NCI-H524 treated with DMSO at 0.1 percent for 48 hours (cell line): Measurements from ENCODE around the gene RAB3D.

Experiments
- DNase-seq: peaks from one replicate; lab custom pipeline; 2025; lab: John Stamatoyannopoulos, UW

The RAB3D gene

DNA sequence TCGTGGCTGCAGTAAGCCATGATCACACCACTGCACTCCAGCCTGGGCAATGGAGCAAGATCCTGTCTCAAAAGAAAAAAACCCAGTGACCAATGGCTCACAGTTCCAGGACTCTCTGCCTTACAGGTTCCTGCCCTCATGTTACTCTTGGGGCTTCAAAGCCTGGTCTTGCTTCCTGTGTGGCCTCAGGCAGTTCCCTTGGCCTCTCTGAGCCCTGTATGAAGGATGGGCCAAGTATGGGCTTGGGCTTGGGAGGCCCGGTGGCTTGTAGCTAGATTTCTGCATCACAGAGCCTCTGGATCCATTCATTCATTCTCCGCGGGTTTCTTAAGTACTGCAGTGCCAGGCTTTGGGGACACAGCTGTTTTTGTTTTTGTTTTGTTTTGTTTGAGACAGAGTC lies 44.3 kb downstream of the RAB3D start:
- no peak for DNase-seq

DNA sequence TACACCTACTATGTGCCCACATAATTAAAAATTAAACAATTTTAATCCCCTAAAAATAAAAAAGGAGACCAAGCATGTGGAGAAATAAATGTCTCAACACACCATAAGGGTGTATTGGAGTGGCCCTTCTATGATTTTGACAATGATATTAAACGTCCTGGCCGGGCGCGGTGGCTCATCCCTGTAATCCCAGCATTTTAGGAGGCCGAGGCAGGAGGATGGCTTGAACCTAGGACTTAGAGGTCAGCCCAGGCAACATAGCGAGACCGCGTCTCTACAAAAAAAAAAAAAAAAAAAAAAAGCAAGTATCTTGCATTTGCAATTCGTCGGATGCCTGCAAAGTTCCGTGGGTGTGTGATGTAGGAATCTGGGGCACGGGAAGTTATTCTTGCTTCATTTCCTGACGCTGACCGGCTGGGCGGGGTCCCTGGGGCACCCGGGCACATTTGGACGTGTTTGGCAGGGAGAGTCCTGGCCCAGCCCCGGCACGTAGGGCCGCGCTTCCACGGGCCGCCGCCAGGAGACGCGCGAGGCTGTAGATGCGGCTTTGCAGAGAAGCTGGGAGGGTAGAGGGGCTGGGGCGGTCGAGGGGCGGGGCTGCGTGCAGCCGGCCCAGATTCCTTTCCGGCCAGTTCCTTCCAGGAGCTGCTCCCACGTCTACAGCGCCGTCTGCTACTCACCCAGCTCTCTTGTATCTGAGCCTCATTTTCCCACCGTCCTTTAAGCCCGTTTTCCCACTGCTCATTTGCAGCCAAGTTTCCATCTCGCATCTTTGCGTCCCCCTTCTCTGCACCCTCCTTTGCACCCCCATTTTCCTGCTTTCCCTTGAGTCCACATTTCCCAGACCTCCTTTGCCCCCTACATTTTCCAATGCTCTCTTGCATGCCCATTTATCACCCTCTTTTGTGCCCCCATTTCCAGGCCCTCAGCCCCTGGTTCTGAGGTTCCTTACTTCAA lies 45.7 kb downstream of the RAB3D start:
- peak; percentile 72 for DNase-seq

DNA sequence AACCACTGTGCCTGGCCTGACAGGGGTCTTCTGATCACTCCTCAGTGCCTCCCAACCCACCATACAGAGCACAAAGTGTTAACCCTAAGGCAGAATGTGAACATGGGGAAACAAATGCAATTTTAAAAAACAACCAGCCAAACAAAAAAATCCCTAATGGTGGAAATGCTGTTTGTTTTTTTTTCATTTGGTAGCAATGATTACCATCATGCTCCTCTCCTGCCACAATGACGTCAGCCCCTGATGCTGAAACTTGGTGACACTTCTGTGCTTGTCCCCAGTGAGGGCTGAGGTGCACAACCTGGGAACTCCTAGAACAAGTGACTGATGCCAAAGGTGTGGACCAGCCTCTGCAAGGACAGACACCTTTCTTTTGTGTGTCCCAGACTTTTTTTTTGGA lies 47.5 kb downstream of the RAB3D start:
- DNase-seq = no peak

DNA sequence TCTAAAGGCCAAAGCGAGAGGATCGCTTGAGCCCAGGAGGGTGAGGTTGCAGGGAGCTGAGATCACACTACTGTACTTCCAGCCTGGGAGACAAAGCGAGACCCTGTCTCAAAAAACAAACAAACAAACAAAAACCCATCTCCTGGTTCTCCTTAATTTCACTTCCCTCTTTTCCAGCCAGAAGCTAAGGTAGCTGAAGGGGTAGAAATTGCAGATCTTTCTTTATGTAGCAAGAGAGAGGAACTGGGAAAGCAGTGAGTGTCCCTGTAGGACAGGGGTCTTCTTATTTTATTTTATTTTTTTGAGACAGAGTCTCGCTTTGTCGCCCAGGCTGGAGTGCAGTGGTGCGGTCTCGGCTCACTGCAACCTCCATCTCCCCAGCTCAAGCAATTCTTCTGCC lies 48.0 kb downstream of the RAB3D start:
- no peak for DNase-seq

DNA sequence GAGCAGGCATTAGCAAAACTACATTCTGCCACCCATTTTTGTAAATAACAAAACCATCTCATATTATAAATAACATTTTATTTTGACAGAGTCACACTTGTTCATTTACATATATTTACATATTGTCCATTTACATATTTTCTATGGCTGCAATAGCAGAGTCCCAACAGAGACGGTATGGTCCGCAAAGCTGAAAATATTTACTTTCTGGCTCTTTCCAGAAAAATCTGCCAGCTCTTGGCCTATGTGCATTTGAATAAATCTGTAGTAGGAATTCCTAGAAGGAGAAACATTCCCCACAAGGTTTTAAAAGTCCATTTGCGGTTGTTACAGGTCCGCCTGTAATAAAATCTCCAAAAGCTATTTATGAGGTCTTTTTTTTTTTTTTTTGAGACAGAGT lies 49.2 kb downstream of the RAB3D start:
- no peak for DNase-seq

DNA sequence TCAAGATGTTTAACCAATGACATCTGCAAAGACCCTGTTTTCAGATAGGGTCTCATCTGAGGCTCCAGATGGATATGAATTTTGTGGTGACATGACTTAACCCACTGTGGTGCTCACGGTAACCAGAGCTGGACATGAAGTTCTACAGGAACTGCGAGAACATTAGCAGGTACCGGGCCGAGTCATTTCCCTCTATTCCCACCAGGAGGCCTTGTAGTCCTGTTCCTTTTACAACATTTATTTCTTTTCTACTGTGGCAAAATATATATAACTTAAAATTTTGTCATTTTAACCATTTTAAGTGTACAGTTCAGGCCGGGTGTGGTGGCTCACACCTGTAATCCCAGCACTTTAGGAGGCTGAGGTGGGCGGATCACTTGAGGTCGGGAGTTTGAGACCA lies 51.1 kb downstream of the RAB3D start:
- DNase-seq = no peak

DNA sequence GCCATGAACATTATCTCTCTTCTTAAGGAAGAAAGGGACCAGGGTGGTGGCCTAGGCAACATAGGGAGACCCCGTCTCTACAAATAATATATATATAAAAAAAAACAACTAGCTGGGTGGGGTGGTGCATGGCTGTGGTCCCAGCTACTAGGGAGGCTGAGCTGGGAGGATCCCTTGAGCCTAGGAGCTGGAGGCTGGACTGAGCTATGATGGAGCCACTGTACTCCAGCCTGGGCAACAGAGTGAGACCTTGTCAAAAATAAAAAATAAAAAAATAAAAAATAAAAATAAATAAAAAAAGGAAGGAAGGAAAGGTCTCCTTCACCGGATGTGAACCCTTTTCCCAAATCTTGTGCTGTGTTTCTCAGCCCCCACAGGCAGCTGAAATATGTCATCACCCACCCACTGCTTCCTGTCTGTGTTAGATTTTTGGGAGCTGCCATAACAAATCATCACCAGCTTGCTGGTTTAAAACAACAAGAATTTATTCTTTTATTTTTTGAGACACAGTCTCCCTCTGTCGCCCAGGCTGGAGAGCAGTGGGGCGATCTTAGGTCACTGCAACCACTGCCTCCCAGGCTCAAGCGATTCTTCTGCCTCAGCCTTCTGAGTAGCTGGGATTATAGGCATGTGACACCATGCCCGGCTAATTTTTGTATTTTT lies 53.0 kb downstream of the RAB3D start:
- no peak for DNase-seq

DNA sequence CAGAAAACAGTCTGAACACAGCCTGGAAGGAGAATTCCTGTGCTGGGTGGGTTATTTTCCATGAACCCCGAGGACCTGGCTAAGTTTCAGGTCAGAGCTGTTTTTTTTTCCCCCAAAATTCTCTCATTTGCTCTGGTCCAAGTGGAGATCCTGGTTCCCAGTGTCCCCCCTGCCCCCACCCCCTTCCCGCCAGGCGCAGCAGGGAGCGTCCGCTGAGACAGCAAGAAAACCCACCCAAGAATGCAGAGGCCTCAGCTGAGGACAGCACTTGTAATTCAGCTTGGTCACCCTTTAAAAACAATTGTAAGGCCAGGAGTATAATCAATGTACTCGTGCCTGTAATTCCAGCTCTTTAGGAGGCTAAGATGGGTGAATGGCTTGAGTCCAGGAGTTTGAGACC lies 54.9 kb downstream of the RAB3D start:
- DNase-seq = no peak

DNA sequence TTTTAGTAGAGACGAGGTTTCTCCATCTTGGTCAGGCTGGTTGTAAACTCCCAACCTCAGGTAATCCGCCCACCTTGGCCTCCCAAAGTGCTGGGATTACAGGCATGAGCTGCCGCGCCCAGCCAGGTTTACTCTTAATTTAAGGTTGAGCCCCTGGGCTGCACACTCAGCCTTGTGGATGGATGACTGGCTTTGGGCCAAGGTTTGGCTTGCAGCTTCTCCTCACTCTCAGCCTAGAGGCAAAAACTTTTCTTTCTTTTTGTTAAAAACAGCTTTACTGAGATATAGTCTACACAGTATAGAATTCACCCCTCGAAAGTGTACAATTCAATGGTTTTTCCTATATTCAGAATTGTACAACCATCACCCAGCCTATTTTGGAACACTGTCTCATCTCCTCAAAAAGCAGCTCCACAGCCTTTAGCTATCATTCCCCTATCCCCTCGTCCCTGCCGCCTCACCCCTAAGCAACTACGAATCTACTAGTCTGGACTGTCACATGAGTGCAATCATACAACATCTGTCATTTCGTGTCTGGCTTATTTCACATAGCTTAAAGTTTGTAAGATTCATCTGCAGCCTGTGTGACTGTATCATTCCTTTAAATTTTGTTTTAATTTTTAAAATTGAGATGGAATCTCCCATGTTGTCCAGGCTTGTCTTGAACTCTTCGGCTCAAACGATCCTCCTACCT lies 58.0 kb downstream of the RAB3D start:
- no peak for DNase-seq

DNA sequence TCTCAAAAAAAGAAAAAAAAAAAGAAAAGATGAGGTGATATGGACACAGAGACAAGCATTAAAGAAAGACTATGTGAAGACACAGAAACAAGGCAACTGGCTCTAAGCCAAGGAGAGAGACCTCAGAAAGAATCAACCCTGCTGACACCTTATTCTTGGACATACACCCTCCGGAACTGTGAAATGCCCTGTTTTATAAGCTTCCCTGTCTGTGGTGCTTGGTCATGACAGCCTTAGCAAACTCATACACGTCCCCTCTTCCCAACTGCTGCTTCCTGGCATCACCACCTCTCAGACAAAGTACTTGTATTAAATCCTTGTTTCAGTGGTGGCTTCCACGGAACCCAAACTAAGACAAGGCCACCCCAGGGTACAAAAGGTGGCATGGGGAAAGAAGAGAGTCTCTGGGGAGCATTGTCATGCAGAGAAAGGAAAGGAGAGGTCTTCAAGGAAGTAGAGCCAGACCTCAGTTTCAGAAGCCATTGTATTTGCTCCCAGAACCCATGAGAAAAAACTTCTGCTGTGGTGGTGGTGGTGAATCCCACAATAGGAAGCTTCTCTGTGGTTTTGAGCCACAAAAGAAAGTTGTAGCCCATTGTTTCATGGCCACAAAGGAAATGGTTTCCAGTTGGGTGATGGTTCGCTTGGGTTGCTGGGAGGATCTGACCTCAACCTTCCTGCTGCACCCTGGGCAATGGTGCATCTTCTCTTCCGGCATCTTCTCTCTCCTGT lies 59.8 kb downstream of the RAB3D start:
- DNase-seq = no peak

DNA sequence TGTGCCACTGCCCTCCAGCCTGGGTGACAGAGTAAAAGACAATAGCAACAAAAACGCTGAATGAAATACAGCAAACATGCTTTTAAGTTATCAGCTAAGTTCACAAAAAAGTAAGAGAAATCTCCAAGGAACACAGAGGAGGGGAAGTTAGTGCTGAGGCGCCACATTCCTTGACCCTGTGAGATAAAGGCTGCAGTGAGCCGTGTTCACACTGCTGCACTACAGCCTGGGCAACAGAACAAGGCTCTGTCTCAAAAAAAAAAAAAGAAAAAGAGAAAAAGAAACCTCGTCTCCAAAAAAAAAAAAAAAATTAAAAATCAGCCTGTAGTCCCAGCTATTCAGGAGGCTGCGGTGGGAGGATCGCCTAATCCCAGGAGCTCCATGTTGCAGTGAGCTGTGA lies 60.8 kb downstream of the RAB3D start:
- no peak for DNase-seq

DNA sequence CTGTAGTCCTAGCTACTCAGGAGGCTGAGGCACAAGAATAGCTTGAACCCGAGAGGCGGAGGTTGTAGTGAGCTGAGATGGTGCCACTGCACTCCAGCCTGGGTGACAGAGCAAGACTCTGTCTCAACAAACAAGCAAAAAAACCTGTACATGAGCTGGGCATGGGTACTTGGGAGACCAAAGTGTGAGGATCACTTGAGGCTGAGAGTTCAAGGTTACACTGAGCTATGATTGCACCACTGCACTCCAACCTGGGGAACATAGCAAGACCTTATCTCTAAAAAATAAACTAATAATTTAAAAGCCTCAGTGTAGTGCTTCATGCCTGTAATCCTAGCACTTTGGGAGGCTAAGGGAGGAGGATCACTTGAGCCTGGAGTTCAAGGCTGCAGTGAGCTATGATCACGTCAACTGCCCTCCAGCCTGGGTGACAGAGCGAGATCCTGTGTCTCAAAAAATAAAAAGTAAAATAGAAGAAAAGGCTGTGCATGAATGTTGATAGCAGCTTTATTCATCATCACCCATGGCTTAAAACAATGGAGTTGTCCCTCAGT lies 64.8 kb downstream of the RAB3D start:
- DNase-seq = no peak

DNA sequence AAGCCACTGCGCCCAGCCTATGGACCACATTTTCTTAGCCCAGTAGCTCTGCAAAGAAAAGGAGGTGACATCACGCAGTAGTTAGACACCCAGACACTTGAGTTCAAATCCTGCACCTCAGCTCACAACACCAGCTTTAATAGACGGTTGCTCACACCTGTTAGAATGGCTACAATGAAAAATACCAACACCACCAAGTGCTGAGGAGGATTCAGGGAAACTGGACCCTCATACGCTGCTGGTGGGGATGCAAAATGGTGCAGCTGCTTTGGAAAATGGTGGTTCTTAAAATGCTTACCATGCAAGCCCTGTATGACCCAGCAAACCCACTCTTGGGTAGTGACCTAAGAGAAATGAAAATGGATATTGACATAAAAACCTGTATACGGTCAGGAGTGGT lies 65.5 kb downstream of the RAB3D start:
- no peak for DNase-seq

DNA sequence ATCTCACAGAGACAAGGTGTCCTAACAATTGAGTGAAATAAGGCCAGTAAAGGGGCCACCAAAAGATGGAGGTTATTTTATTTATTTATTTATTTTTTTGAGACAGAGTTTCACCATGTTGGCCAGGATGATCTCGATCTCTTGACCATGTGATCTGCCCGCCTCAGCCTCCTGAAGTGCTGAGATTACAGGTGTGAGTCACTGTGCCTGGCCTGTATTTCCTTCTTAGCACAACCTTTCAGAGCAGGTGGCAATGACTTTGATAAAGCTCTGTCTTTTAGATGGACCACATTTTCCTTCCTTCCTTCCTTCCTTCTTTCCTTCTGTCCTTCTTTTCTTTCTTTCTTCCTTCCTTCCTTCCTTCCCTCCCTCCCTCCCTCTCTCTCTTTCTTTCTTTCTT lies 66.2 kb downstream of the RAB3D start:
- no peak for DNase-seq
